ENCODE measurements around the gene RAB10.

- TF ChIP-seq MBD1 (CRISPR knock-in tag; IDR thresholded peaks at IDR 0.05) (no peak), ZKSCAN1 (IDR thresholded peaks at IDR 0.05; ENCODE audit: low read depth, low read length) (no peak), RFX5 (IDR thresholded peaks at IDR 0.05; ENCODE audit: low read depth, low read length) (no peak), SP1 (CRISPR knock-in tag; IDR thresholded peaks at IDR 0.05) (no peak), ATF2 (CRISPR knock-in tag; IDR thresholded peaks at IDR 0.05) (no peak), BACH1 (tag; IDR thresholded peaks at IDR 0.05) (no peak), CEBPB (tag; IDR thresholded peaks at IDR 0.05) (no peak), ELF2 (CRISPR knock-in tag; IDR thresholded peaks at IDR 0.05) (no peak), EHMT2 (IDR thresholded peaks at IDR 0.05) (no peak), ZNF639 (CRISPR knock-in tag; conservative IDR thresholded peaks at IDR 0.05 in 1 of 2, IDR thresholded peaks at IDR 0.05 in 1 of 2) (no peak), NR2C2 (CRISPR knock-in tag; IDR thresholded peaks at IDR 0.05) (no peak), NR2C2 (tag; IDR thresholded peaks at IDR 0.05) (no peak), CEBPZ (IDR thresholded peaks at IDR 0.05; ENCODE audit: borderline replicate concordance, low read depth, low read length) (no peak)
These were observed 22.9 kb upstream of the RAB10 start for GRCh38 chr2:26010943-26011342.
